ENCODE data around the gene PTK6.

DNA sequence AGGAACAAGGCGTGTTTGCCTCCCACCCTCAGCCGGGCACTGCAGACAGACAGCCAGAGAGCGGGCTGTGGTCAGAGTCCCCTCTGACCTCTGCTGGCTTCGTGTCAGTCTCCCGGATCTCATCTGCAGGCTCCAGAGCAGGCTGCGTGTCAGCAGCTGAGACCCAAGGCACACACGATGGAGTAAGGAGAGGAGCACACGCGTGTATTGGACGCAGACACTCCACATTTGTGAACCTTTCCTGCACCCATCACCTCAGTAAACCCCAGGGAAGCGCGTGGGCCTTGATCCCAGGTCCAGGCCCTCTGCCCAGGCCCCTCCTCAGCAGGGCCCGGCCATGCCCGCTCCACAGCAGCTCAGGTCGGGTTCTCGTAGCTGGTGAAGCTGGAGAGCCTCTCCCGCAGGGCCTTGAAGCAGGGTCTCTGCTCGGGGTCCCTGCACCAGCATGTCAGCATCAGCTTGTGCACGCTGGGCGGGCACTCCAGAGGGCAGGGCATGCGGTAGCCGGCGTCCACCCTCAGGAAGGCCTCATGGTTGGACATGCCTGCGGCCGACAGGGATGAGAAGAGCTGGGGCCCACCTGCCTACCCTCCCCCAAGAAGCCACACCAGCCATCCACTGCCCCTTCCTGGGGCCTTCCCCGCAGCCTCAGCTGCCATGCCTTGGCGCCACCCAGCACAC lies 7.9 kb downstream of the PTK6 start:
- TF ChIP-seq, protein P1, sequence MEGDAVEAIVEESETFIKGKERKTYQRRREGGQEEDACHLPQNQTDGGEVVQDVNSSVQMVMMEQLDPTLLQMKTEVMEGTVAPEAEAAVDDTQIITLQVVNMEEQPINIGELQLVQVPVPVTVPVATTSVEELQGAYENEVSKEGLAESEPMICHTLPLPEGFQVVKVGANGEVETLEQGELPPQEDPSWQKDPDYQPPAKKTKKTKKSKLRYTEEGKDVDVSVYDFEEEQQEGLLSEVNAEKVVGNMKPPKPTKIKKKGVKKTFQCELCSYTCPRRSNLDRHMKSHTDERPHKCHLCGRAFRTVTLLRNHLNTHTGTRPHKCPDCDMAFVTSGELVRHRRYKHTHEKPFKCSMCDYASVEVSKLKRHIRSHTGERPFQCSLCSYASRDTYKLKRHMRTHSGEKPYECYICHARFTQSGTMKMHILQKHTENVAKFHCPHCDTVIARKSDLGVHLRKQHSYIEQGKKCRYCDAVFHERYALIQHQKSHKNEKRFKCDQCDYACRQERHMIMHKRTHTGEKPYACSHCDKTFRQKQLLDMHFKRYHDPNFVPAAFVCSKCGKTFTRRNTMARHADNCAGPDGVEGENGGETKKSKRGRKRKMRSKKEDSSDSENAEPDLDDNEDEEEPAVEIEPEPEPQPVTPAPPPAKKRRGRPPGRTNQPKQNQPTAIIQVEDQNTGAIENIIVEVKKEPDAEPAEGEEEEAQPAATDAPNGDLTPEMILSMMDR (conservative IDR thresholded peaks at IDR 0.05 in 1 of 2, IDR thresholded peaks at IDR 0.05 in 1 of 2; ENCODE audit: low read depth in 1 of 2, low read length in 2 of 2) = no peak
- no peak for TF ChIP-seq EZH2 (IDR thresholded peaks at IDR 0.05; ENCODE audit: low read length, missing control alignments)

All from fibroblast of lung (primary cell).